ENCODE data around the gene FBXL16. TPM values are rescaled to one million over a fixed set of nuclear protein-coding genes. Genes with fewer than 3 reads are reported as not detected.
A peak's percentile ranks its signal among the peaks of the same experiment; 100 is the strongest.

The FBXL16 gene
- polyA plus RNA-seq, 1 experiment: 0.11 TPM

GRCh38 chr16:680967-681745, 24.4 kb downstream of the FBXL16 start:
- DNase-seq (ENCODE audit: low read depth, low spot score): no peak
- POLR2A ChIA-PET: interaction anchor here (0.8 to 1.6 kb wide), 3 partner anchors 9 to 14 kb away, joined by 4 to 10 read pairs (median 4); partner anchors contain the start of gene WDR24
- Histone ChIP-seq H3K4me3 (ENCODE audit: low read depth, low read length) (peak overlapping the region; percentile 73), H3K9me3 (ENCODE audit: control insufficient read depth, insufficient read depth, low read length) (peaks cover 16% of the 10 kb centered on the region; the same call in 1 of the 2 replicates), H3K27ac (ENCODE audit: low read depth, low read length) (peak overlapping the region; percentile 31), H3K27me3 (ENCODE audit: control insufficient read depth, insufficient read depth, low read length) (no peaks in the 10 kb centered on the region)
- CTCF ChIA-PET: interaction anchor here (1.3 kb wide), 1 partner anchor 14 kb away, joined by 5 read pairs; the partner anchor contains the start of gene RHOT2
- TF ChIP-seq CTCF (IDR thresholded peaks at IDR 0.05; ENCODE audit: low read depth, low read length): no peak

- Histone ChIP-seq H3K9me3 (ENCODE audit: control insufficient read depth, insufficient read depth, low read length) (peaks cover 15% of the 10 kb centered on the region; the same call in 1 of the 2 replicates), H3K27me3 (ENCODE audit: control insufficient read depth, insufficient read depth, low read length) (no peaks in the 10 kb centered on the region), H3K27ac (ENCODE audit: low read depth, low read length) (peak overlapping the region; percentile 31), H3K4me3 (ENCODE audit: low read depth, low read length) (peak overlapping the region; percentile 73)
- ChIA-PET POLR2A (interaction anchor here (0.8 to 1.6 kb wide), 3 partner anchors 9 to 14 kb away, joined by 4 to 10 read pairs (median 4); partner anchors contain the start of gene WDR24), CTCF (no interaction called here)
- TF ChIP-seq CTCF (IDR thresholded peaks at IDR 0.05; ENCODE audit: low read depth, low read length): no peak
- no peak for DNase-seq (ENCODE audit: low read depth, low spot score)
Observed at GRCh38 chr16:680625-680945, 25.0 kb downstream of the FBXL16 start.

GRCh38 chr16:679814-680624, 25.6 kb downstream of the FBXL16 start, which contains the start of gene STUB1:
TSS of gene STUB1 (plus strand) at chr16:680410. CDS start at chr16:680526, 116 bp downstream.
- peak within 1 kb of the TSS; percentile 82 for H3K27ac ChIP-seq (ENCODE audit: low read depth, low read length)
- H3K27me3 ChIP-seq (ENCODE audit: control insufficient read depth, insufficient read depth, low read length): no peaks in the 10 kb centered on the region
- DNase-seq (ENCODE audit: low read depth, low spot score): peak; percentile 54
- peaks cover 10% of the 10 kb centered on the region; the same call in 1 of the 2 replicates for H3K9me3 ChIP-seq (ENCODE audit: control insufficient read depth, insufficient read depth, low read length)
- CTCF ChIA-PET: no interaction called here
- POLR2A ChIA-PET: interaction anchor here (0.8 to 1.6 kb wide), 3 partner anchors 10 to 13 kb away, joined by 4 to 10 read pairs (median 4); partner anchors contain the start of gene WDR24
- no peak for TF ChIP-seq CTCF (IDR thresholded peaks at IDR 0.05; ENCODE audit: low read depth, low read length)
- H3K4me3 ChIP-seq (ENCODE audit: low read depth, low read length): peak within 1 kb of the TSS; percentile 73

GRCh38 chr16:678858-679813, 26.5 kb downstream of the FBXL16 start:
- Histone ChIP-seq H3K27me3 (ENCODE audit: control insufficient read depth, insufficient read depth, low read length) (no peaks in the 10 kb centered on the region), H3K27ac (ENCODE audit: low read depth, low read length) (peak overlapping the region; percentile 61), H3K4me3 (ENCODE audit: low read depth, low read length) (peak overlapping the region; percentile 64), H3K9me3 (ENCODE audit: control insufficient read depth, insufficient read depth, low read length) (peaks cover 7% of the 10 kb centered on the region; the same call in 1 of the 2 replicates)
- no peak for DNase-seq (ENCODE audit: low read depth, low spot score)
- TF ChIP-seq CTCF (IDR thresholded peaks at IDR 0.05; ENCODE audit: low read depth, low read length): no peak
- CTCF ChIA-PET: no interaction called here
- POLR2A ChIA-PET: interaction anchor here (0.6 to 0.9 kb wide), 3 partner anchors 10 to 27 kb away, joined by 3 to 4 read pairs (median 3); no protein-coding TSS in a partner anchor
